ENCODE data around the gene APOL4.
A peak's percentile ranks its signal among the peaks of the same experiment; 100 is the strongest.

APOL4 gene

DNA sequence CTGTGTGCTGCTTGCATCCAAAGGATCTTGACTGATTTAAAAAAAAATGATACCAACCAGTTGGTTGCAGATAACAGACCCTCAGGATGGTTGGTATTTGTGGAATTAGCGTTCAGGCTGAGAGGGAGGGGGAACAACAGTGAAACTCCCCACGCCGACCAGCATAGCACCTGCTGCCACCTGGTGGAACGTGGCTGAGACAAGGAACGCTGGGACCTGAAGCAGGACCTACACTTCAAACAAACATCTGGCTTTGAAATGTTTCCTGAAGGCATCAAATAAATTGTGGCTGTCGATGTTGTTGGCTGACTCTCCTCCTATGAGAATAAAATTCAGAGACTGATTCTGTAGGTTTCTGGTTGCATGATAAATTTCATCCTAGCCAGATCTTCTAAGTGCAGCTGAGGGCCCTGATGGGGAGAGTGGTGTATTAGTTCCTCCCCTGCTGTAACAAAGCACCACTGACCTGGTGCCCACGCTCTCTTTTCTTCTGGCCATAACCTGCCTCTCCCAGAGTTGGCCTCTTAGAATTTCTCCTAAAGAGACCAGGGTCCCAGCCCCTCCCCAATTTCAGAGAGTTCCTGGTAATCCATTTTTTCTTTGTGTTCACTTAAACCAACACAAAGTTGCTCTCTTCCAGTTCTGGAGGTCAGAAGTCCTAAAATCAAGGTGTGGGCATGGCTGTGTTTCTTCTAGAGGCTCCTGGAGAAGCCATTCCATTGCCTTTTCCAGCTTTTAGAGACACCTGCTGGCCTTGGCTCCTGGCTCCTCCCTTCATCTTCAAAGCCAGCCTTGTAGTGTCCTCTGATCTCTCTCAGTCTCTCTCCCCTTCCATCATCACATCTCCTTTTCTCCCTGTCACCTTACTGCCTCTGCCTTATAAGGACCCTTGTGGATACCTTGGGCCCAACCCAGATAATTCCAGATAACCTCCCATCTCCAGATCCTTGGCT lies 20.5 kb upstream of the APOL4 start:
- no peak for DNase-seq (ENCODE audit: extremely low read depth, low read depth)
- TF ChIP-seq, protein P1, sequence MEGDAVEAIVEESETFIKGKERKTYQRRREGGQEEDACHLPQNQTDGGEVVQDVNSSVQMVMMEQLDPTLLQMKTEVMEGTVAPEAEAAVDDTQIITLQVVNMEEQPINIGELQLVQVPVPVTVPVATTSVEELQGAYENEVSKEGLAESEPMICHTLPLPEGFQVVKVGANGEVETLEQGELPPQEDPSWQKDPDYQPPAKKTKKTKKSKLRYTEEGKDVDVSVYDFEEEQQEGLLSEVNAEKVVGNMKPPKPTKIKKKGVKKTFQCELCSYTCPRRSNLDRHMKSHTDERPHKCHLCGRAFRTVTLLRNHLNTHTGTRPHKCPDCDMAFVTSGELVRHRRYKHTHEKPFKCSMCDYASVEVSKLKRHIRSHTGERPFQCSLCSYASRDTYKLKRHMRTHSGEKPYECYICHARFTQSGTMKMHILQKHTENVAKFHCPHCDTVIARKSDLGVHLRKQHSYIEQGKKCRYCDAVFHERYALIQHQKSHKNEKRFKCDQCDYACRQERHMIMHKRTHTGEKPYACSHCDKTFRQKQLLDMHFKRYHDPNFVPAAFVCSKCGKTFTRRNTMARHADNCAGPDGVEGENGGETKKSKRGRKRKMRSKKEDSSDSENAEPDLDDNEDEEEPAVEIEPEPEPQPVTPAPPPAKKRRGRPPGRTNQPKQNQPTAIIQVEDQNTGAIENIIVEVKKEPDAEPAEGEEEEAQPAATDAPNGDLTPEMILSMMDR (IDR thresholded peaks at IDR 0.05; ENCODE audit: low read depth, low read length): peak; percentile 64

DNA sequence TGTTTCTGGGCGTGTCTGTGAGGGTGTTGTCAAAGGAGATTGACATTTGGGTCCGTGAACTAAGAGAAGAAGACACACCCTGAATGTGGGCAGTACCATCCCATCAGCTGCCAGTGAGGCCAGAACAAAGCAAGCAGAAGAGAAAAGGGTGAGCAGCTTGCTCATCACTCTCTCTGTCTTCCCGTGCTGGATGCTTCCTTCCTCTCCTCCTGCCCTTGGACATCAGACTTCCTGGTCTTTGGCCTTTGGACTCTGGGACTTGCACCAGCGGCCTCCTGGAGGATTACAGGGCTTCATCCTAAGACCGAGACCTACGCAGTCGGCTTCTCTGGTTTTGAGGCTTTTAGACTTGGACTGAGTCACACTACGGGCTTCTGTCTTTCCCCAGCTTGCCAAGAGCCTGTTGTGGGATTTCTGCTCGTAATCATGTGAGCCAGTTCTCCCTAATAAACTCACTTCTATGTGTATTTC lies 18.9 kb upstream of the APOL4 start:
- DNase-seq (ENCODE audit: extremely low read depth, low read depth): no peak
- TF ChIP-seq, protein P1 (IDR thresholded peaks at IDR 0.05; ENCODE audit: low read depth, low read length): no peak

DNA sequence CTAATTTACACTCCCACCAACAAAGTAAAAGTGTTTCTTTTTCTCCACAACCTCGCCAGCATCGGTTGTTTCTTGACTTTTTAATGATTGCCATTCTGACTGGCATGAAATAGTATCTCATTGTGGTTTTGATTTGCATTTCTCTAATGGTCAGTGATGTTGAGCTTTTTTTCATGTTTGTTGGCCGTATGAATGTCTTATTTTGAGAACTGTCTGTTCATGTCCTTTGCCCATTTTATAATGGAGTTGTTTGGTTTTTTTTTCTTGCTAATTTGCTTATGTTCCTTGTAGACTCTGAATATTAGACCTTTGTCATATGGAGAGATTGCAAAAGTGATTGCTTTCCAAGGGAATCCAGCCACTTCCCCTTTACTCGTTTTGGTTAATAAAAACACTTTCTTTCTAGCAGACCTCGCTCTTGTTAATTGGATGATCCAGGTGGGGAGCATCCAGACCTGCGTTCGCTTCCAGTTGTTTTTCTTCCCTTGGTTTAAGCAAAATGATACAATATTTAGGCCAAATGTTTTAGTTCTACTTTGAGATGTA lies 17.1 kb upstream of the APOL4 start:
- TF ChIP-seq, protein P1 (IDR thresholded peaks at IDR 0.05; ENCODE audit: low read depth, low read length): no peak
- no peak for DNase-seq (ENCODE audit: extremely low read depth, low read depth)

DNA sequence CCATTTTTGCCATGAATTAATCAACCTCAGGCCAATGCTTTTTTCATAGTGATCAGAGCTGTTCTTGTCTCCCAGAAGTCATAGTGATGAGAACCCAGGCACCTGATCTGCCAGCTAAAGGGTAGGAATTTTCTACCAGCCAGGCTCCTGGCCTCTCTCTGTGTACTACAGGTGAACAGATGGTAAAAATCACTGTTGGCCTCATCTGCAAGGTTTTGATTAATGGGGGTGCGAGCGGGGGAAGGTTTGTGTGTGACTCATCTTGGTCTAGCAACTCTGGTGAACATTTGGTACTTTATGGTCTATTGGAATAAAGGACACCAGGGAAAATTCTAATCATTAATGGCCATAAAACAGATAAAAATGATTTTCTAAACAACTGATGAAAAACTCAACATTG lies 14.4 kb upstream of the APOL4 start:
- TF ChIP-seq, protein P1 (IDR thresholded peaks at IDR 0.05; ENCODE audit: low read depth, low read length): no peak
- DNase-seq (ENCODE audit: extremely low read depth, low read depth): no peak

DNA sequence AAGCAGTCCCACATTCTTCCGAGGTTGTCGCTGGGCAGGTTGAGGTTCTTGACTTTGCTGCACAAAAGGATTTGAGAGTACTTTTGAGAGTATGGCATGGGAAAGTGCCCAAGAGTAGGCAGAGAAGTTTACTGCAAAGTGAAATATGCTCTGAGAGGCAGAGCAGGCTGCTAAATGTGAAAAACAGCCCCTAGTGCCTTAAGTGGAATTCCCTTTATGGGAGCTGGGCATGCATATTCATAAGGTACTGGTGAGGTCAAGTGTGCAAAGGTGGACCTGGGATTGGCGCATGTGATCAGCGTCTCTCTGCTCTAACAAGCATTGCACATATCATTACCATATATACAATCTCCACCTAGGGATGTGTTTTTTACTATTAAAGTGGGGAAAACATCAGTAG lies 12.0 kb upstream of the APOL4 start:
- no peak for DNase-seq (ENCODE audit: extremely low read depth, low read depth)
- TF ChIP-seq, protein P1 (IDR thresholded peaks at IDR 0.05; ENCODE audit: low read depth, low read length): no peak

DNA sequence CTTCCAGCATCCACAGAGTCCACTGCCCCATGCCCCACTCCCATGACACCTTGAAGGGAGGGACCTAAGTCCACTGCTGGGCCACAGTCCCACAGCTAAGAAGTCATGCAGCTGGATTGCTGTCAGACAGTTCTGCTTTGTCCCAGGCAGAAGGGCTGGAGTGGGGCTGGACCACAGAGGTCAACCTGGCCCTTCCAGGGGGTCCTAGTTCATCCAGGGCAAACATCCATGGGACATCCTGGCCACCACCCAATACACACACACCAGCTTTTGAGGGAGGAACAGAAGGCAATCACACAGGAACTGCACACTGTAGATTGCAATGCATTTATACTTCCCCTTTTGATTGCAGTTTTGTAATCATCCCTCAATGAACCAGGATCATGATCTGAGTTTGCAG lies 11.3 kb upstream of the APOL4 start:
- TF ChIP-seq, protein P1 (IDR thresholded peaks at IDR 0.05; ENCODE audit: low read depth, low read length): no peak
- no peak for DNase-seq (ENCODE audit: extremely low read depth, low read depth)

DNA sequence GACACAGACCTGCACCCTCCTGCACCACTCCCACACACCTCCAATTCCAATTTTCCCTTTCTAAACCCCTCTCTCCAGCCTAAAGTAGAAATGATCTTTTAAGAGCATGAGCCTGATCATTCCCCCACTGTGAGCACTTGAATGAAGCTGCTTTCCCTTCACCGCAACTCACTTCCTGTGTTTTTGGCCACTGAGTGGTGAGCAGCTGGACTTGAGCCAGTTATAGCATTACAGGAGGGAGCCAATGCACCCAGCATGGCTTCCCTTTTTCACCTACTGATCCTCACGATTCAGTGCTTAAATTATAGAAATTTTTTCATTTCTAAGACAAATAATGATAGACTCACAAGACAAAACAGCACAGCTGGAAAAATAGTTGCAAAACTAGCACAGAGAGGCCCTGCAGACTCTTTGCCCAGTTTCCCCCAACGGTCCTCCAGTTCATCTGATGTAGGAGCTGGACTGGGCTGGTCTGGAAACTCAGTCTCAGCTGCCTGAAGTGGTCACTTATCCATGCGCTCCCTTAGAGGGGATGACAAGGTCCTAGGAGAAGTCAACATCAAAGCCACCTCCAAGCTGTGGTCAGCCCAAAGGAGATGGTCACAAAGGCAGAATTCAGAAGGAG lies 9.7 kb upstream of the APOL4 start:
- DNase-seq (ENCODE audit: extremely low read depth, low read depth): no peak
- TF ChIP-seq, protein P1 (IDR thresholded peaks at IDR 0.05; ENCODE audit: low read depth, low read length): no peak
